HK-2 (cell line): ENCODE results near the gene ZNF695.

ENCODE experiments used
- DNase-seq: peaks from one replicate; pipeline ENCODE4 v3.0.0-alpha.2; 2018; ENCODE audit not compliant: unreplicated experiment

Gene ZNF695

DNA sequence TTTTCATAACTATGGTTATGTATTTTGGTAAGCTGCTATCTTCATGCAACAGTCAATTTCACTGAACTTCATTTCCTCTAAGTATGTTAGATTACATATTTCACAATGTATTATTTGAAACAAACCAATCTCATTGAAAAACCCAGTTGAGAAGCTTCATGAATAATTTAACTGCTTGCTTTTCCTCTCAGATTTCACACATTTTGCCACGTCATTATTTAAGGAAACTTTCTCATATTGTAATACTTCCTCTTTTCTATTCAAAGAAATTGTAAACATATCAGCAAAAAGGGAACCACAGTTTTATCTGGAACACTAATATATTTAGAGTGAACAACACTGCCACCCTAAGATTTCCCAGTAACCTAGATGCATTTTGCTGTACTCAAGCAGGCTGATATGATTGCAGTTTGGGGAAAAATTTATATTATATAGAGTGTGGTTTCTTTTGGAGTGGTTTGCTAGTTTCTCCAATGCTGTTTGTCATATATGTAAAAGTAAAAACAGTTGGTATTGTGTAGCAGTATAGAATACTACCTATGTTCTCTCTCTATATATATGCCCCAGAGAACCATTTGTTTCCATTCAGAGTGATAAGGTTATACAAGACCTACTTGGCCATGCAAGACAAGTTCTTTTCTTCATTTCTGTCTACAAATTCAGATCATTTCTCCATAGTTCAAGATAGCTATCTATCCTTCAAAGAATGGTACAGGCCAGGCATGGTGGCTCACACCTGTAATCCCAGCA is 47.7 kb downstream of the ZNF695 start:
- no peak for DNase-seq

GRCh38 chr1:246954126-246954525 is 53.7 kb downstream of the ZNF695 start:
- no peak for DNase-seq

GRCh38 chr1:246951413-246951812 is 56.4 kb downstream of the ZNF695 start:
- no peak for DNase-seq

DNA sequence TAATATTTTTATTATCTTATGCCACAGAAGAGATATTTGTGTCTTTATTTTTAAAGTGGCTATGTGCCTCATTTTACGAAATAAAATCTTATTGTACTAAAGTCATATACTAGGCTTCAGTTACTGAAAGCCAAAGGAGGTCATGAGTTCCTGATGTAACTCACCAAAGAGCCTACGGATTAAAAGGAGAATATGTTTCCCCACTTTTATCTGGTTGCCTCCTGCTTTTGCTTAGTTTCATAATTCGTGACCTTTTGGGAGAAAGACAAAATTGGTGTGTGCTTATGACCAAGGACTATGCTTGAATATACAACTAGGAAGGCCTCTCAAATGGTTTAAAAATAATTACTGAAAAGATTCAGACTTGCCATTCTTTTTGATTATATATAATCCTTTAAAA is 57.9 kb downstream of the ZNF695 start:
- no peak for DNase-seq

DNA sequence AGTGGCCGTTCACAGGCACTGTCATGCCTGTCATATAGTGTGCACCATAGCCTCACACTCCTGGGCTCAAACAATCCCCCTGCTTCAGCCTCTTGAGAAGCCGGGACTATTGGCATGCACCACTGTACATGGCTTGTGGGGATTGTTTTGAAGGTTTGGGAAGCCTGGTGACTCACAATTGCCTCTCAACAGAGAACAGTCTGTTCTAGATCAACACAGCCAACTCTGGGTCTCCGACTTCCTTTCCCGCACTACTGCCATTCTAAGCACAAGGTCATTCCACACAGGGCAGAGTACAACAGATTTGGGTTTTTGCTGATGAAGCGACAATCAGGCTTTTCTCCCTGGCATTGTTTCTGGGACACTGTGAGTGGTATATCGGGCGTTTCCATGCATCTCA is 60.6 kb downstream of the ZNF695 start:
- no peak for DNase-seq

- DNase-seq, result no peak
These were observed 61.5 kb downstream of the ZNF695 start for GRCh38 chr1:246946366-246946765.
